ENCODE measurements around the gene CX3CR1.
"Not testable (repeated sequence)": the region's sequence is repeated elsewhere in the genome, so short reads cannot be mapped to it uniquely, and the experiment has no call there.

CX3CR1 gene

DNA sequence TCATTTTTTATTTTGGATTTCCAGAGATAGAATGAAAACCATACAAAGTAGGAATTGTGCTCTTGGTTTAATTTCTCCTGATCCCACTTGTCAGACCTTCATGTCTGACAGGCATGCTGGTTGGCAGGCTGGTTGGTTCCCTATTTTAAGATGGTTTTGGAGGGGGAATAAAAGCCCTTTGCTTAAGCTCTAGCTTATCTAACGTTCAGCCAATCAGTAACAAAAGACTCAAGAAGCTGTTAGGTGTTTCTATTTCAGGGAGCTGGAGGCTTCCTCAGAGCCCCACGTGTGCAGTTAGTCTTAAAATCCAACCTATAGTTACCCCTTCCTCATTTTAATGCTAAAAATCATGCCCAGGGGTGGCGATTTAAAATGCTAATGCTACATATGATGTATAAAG lies 47.0 kb downstream of the CX3CR1 start:
- H3K36me3 Mint-ChIP-seq (ENCODE audit: low read depth), result peaks cover 26% of the 10 kb centered on the region
- DNase-seq, result no peak
- no peak overlapping the region for H3K4me3 Mint-ChIP-seq
- H3K27ac Mint-ChIP-seq, result no peak overlapping the region
- peaks cover 6% of the 10 kb centered on the region for H3K27me3 Mint-ChIP-seq (ENCODE audit: low read depth, poor library complexity)
- TF ChIP-seq, protein P1, sequence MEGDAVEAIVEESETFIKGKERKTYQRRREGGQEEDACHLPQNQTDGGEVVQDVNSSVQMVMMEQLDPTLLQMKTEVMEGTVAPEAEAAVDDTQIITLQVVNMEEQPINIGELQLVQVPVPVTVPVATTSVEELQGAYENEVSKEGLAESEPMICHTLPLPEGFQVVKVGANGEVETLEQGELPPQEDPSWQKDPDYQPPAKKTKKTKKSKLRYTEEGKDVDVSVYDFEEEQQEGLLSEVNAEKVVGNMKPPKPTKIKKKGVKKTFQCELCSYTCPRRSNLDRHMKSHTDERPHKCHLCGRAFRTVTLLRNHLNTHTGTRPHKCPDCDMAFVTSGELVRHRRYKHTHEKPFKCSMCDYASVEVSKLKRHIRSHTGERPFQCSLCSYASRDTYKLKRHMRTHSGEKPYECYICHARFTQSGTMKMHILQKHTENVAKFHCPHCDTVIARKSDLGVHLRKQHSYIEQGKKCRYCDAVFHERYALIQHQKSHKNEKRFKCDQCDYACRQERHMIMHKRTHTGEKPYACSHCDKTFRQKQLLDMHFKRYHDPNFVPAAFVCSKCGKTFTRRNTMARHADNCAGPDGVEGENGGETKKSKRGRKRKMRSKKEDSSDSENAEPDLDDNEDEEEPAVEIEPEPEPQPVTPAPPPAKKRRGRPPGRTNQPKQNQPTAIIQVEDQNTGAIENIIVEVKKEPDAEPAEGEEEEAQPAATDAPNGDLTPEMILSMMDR (IDR thresholded peaks at IDR 0.05), result no peak
- H3K4me1 Mint-ChIP-seq, result peaks cover 35% of the 10 kb centered on the region
- H3K9me3 Mint-ChIP-seq, result peaks cover 30% of the 10 kb centered on the region

DNA sequence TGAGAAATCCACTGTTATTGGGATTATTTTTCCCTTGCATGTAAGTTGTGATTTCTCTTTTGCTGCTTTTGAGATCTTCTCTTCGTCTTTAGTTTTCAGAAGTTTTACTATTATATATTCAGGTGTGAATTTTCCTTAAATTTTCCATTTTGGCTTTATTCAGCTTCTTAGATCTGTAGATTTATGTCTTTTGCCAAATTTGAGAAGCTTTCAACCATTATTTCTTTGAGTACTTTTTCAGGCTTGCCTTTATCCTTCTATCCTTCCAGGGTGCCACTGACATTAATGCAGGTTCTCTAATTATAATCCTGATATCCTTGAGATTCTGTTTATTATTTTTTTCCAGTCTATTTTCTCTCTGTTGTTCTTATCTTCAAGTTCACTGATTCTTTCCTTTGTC lies 49.4 kb downstream of the CX3CR1 start:
- Mint-ChIP-seq H3K27ac (no peak overlapping the region), H3K27me3 (ENCODE audit: low read depth, poor library complexity) (peaks cover 6% of the 10 kb centered on the region), H3K4me1 (peaks cover 35% of the 10 kb centered on the region), H3K9me3 (peaks cover 44% of the 10 kb centered on the region), H3K36me3 (ENCODE audit: low read depth) (peaks cover 32% of the 10 kb centered on the region), H3K4me3 (no peak overlapping the region)
- TF ChIP-seq, protein P1 (IDR thresholded peaks at IDR 0.05), result no peak
- no peak for DNase-seq

DNA sequence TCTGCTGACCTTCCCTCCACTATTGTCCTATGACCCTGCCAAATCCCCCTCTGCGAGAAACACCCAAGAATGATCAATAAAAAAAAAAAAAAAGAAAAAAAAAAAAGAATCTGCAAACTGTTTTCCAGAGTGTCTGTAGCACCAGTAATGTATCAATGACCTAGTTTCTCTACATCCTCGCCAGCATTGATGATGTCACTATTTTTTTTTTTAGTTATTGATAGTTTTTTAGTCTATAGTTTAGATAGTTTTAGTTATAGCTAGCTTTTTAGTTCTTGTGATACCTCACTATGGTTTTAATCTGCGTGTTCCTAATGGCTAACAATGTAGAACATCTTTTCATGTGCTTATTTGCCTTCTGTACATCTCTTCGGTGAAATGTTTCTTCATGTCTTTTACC lies 51.3 kb downstream of the CX3CR1 start:
- Mint-ChIP-seq H3K4me3 (no peak overlapping the region), H3K36me3 (ENCODE audit: low read depth) (peaks cover 32% of the 10 kb centered on the region), H3K27ac (no peak overlapping the region), H3K9me3 (peaks cover 44% of the 10 kb centered on the region), H3K27me3 (ENCODE audit: low read depth, poor library complexity) (peaks cover 11% of the 10 kb centered on the region), H3K4me1 (peaks cover 16% of the 10 kb centered on the region)
- TF ChIP-seq, protein P1 (IDR thresholded peaks at IDR 0.05), result no peak
- DNase-seq, result no peak

DNA sequence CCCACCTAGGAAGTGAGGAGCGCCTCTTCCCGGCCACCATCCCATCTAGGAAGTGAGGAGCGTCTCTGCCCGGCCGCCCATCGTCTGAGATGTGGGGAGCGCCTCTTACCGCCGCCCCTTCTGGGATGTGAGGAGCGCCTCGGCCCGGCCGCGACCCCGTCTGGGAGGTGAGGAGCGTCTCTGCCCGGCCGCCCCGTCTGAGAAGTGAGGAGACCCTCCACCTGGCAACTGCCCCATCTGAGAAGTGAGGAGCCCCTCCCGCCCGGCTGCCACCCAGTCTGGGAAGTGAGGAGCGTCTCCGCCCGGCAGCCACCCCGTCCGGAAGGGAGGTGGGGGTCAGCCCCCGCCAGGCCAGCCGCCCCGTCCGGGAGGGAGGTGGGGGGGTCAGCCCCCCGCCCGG lies 52.2 kb downstream of the CX3CR1 start:
- not testable (repeated sequence) for H3K27ac Mint-ChIP-seq, DNase-seq, H3K4me3 Mint-ChIP-seq, H3K4me1 Mint-ChIP-seq
- Mint-ChIP-seq H3K9me3 (peaks cover 44% of the 10 kb centered on the region), H3K36me3 (ENCODE audit: low read depth) (peaks cover 32% of the 10 kb centered on the region), H3K27me3 (ENCODE audit: low read depth, poor library complexity) (peaks cover 11% of the 10 kb centered on the region)

DNA sequence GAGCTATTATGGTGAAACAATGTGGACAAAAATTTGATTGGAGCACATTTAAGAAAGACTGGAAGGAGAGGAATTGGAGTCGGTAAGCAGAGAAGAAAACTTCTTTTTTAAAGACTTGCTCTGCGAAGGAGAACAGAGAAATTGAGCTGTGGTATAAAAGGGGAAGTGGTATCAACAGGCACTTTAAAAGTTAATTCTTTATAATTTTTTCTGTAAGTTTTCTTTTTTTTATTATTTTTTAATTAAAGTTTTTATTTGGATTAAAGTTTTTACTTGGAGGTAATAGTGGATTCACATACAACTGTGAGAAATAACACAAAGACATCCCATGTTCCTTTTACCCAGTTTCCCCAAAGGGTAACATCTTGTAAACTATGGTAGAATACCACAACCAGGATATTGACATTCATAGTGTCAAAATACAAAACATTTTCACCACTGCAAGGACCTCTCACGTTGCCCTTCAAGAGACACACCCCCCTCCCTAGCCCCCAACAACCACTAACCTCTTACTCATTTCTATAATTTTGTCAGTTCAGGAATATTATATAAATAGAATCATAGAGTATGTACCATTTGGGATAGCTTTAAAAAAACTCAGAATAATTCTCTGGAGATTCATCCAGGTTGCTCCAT lies 53.6 kb downstream of the CX3CR1 start:
- Mint-ChIP-seq H3K36me3 (ENCODE audit: low read depth) (peaks cover 28% of the 10 kb centered on the region), H3K27me3 (ENCODE audit: low read depth, poor library complexity) (peaks cover 9% of the 10 kb centered on the region), H3K9me3 (peaks cover 38% of the 10 kb centered on the region), H3K27ac (no peak overlapping the region), H3K4me1 (peaks cover 1% of the 10 kb centered on the region), H3K4me3 (no peak overlapping the region)
- no peak for DNase-seq
- TF ChIP-seq, protein P1 (IDR thresholded peaks at IDR 0.05), result no peak

DNA sequence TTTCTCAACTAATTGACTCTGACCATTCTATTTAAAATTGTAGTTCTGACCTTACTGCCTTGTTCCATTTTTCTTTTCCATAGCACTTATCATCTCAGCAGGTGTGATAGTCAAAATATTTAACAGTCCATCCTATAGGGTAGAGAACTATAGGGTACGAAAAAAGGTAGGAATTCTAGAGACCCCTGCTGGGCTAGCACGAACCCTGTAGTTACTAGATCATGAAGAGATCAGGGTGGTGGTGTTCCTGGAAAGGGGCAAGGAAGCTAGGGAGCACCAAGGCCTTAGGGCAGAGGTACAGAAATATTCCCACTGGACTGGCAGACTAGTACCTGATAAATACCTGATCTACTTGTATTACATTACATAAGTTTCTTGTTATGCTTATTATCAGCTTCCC lies 55.5 kb downstream of the CX3CR1 start:
- TF ChIP-seq, protein P1 (IDR thresholded peaks at IDR 0.05), result no peak
- Mint-ChIP-seq H3K4me3 (no peak overlapping the region), H3K4me1 (peaks cover 9% of the 10 kb centered on the region)

More for the DNA sequence above, 55.5 kb downstream of the CX3CR1 start:
- Mint-ChIP-seq H3K27ac (no peak overlapping the region), H3K36me3 (ENCODE audit: low read depth) (peaks cover 15% of the 10 kb centered on the region), H3K27me3 (ENCODE audit: low read depth, poor library complexity) (peaks cover 6% of the 10 kb centered on the region), H3K9me3 (peaks cover 22% of the 10 kb centered on the region)
- DNase-seq, result no peak

Data from nephron progenitor cell (in vitro differentiated cells).